Stimulated activated CD4-positive, alpha-beta T cell treated with anti-CD3 and anti-CD28 coated beads, Interleukin-15, amount 100 ng/mL, for 24 hours (primary cell): ENCODE data around the gene VWC2L.

Source experiments
- DNase-seq: peaks from one replicate; pipeline ENCODE4 v3.0.0-alpha.2; 2020

VWC2L gene

GRCh38 chr2:214601852-214602633 lies 191.2 kb downstream of the VWC2L start:
- DNase-seq: no peak

- no peak for DNase-seq
These were observed 194.0 kb downstream of the VWC2L start for GRCh38 chr2:214604861-214605260.

GRCh38 chr2:214607051-214607450 lies 196.2 kb downstream of the VWC2L start:
- DNase-seq: no peak

GRCh38 chr2:214611015-214611414 lies 200.2 kb downstream of the VWC2L start:
- DNase-seq: no peak

GRCh38 chr2:214624166-214624760 lies 213.4 kb downstream of the VWC2L start:
- DNase-seq: no peak

- no peak for DNase-seq
These were observed 217.2 kb downstream of the VWC2L start for GRCh38 chr2:214628091-214628490.
